ENCODE results near the gene LHPP.

GRCh38 chr10:124430077-124430476 is 31.5 kb upstream of the LHPP start:
- no peak for TF ChIP-seq CTCF (conservative IDR thresholded peaks at IDR 0.05; ENCODE audit: low read depth in 2 of 2)
- TF ChIP-seq POLR2AphosphoS5 (IDR thresholded peaks at IDR 0.05; ENCODE audit: low read depth), result no peak
- no peak for TF ChIP-seq REST (IDR thresholded peaks at IDR 0.05; ENCODE audit: unreplicated experiment)
- no peak for TF ChIP-seq STAT1 (IDR thresholded peaks at IDR 0.05; ENCODE audit: unreplicated experiment)
- TF ChIP-seq EZH2 (IDR thresholded peaks at IDR 0.05; ENCODE audit: low read depth, unreplicated experiment), result no peak
- TF ChIP-seq EZH2phosphoT487 (IDR thresholded peaks at IDR 0.05; ENCODE audit: unreplicated experiment), result no peak

Measured in GM23338 (cell line).